H1 (cell line): ENCODE measurements around the gene FAM50B. TPM values are rescaled to one million over a fixed set of nuclear protein-coding genes. Genes with fewer than 3 reads are reported as not detected.

ENCODE experiments used
- ASH2L ChIP-seq: fragments of 200-600, 300-600 bp; sonication (generic); IDR thresholded peaks from one replicate; pipeline ENCODE4 v1.7.1; 2017; ENCODE audit warnings: low read length
- polyA plus RNA-seq, 7 experiments: library from polyadenylated mRNA; depleted of rRNA in 3 of 7; stranded (reverse) in 5 of 7; unstranded in 2 of 7; fragments of >200 nt in 5 of 7; fragments of 200-250 nt in 2 of 7; gene quantifications; 1 replicate in 5 of 7; 2 replicates in 1 of 7; 4 replicates in 1 of 7; pipeline versions ENCODE4 v1.2.1 to v1.2.3, GENCODE V29; 2011 to 2013; ENCODE audit warnings: missing spikeins in 2 of 7, mixed read lengths in 2 of 7
- total RNA-seq: library from RNA; stranded (reverse); fragmentation: NEBNext Ultra II Directional; extraction: Animal tissue kit (Norgen Biotek cat#: 25700); gene quantifications from 2 replicates; pipeline ENCODE4 v1.2.1, GENCODE V29; 2021
- TF ChIP-seq, protein P1 (sequence below), 3 experiments: IDR thresholded peaks; 1 replicate in 2 of 3; 2 replicates in 1 of 3; pipeline versions ENCODE4 v1.5.1 to v1.6.1; 2011; ENCODE audit warnings: low read length in 3 of 3, mild to moderate bottlenecking in 3 of 3, inconsistent platforms in 2 of 3, low read depth in 1 of 3, moderate library complexity in 1 of 3; ENCODE audit not compliant: insufficient read depth in 1 of 3; ENCODE audit errors: control extremely low read depth in 1 of 3

Gene FAM50B
- total and polyA plus RNA-seq, 2 of the 8 experiments (the other 6 are each of a cell fraction or from before 2014, with no cell fraction given): 3.1 to 3.2 TPM

DNA sequence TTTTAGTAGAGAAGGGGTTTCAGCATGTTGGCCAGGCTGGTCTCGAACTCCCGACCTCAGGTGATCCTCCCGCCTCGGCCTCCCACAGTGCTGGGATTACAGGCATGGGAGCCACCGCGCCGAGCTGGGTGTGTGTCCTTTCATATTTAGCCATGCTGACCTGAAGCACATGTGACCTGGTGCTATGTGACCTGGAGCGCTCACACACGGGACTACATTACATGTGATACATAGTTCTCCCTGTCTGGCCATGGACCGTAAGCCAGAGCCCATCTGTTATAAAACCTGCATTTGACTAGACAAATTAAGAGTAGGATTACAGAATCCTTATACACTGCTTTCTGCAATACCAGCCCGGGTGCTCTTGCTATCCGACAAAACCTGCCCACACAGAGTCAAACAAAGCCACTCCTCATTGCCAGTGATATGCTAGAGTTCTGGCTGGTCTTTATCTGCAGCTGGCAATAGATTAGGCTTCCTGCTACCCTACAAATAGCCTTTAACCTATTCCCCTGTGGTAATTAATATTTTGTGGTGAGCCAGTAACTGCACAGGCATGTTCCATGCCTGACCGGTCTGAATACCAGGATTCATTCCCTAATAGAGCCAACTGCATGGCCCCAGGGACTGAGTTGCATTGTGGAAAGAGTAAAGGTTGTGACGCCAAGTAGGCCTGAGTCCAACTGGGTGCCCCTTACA lies 26.3 kb upstream of the FAM50B start (continued):
- TF ChIP-seq, protein P1, sequence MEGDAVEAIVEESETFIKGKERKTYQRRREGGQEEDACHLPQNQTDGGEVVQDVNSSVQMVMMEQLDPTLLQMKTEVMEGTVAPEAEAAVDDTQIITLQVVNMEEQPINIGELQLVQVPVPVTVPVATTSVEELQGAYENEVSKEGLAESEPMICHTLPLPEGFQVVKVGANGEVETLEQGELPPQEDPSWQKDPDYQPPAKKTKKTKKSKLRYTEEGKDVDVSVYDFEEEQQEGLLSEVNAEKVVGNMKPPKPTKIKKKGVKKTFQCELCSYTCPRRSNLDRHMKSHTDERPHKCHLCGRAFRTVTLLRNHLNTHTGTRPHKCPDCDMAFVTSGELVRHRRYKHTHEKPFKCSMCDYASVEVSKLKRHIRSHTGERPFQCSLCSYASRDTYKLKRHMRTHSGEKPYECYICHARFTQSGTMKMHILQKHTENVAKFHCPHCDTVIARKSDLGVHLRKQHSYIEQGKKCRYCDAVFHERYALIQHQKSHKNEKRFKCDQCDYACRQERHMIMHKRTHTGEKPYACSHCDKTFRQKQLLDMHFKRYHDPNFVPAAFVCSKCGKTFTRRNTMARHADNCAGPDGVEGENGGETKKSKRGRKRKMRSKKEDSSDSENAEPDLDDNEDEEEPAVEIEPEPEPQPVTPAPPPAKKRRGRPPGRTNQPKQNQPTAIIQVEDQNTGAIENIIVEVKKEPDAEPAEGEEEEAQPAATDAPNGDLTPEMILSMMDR (IDR thresholded peaks at IDR 0.05; ENCODE audit: control extremely low read depth in 1 of 3, insufficient read depth in 1 of 3, low read depth in 1 of 3, low read length in 3 of 3): no peak
- TF ChIP-seq ASH2L: no peak
